ENCODE data around the gene BPIFB3.

DNA sequence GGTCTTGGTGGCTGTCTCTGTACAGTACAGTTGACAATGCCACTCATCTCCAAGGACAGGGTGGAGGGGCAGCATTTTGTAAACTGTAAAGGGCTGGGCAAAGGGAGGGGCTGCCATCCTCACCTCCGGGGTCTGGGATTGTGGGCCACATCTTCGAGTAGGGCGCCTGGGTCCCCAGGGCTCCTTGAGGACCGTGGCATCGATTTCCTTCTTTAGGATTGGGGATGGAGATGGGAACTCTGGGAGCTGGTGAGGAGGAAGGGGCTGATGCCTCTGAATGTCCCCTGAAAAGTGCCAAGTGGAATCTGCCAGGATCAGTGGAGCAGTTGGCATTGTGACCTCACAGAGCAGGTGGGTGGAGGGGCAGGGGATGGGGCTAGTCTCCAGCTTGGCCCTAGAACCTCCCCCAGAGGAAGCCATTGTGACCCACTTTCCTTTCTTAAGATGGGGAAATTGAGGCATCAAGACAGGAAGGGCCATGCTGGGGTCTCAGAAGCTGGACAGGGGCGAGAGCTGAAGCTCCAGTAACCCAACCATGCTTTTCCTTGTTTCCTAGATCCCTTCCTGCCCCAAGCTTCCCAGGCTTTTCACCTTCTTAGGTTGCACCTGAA, 49.5 kb upstream of the BPIFB3 start, which contains the start of gene SUN5:
- no peak for TF ChIP-seq POLR2A (IDR thresholded peaks at IDR 0.05; ENCODE audit: low read depth)
- no peak for TF ChIP-seq POLR2AphosphoS5 (IDR thresholded peaks at IDR 0.05)
